Erythroblast (primary cell): ENCODE measurements around the gene KICS2.

Experiments
- GATA1 ChIP-seq: IDR thresholded peaks from 2 replicates; pipeline ENCODE4 v1.6.1; 2011; ENCODE audit warnings: low read depth, mild to moderate bottlenecking, control low read depth, low read length, moderate library complexity
- POLR2A ChIP-seq: IDR thresholded peaks from 2 replicates; pipeline ENCODE4 v1.6.1; 2011; ENCODE audit warnings: mild to moderate bottlenecking, low read length

DNA sequence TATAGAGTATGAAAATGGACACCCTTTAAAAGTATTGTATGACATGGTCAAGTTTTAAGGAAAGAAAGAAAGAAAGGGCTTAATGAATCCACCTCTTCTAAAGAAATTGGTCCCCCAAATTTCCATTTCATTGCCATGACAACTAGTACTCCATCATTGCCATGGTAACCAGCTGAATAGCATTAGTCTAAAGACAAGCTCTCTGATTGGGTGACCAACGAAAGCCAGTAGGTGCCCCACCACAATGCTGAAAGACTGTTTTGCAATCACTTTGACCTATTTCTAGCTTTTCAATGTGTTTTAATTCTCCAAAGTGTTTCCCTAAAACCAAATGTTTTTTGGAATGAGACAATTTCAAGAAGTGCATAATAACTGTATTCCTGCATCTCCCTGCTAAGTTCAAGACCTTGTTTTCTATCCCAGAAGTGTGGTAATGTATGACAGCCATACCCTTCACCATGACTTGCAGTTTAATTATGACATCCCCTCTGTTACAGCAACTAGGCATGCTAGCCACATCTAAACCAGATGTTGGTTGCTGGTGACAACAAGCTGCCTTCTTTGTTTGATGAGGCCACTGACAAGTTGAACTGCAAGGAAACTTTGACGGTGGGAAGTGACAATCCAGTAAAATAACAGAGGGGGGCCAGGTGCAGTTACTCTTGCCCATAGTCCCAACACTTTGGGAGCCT, 46.7 kb downstream of the KICS2 start:
- TF ChIP-seq POLR2A (no peak), GATA1 (no peak)
